Upper lobe of left lung (tissue), 4 donors: Measurements from ENCODE around the gene UBE2J2.

Experiments
- CTCF ChIP-seq, 6 experiments: fragments of 450-650 bp in 4 of 6; fragments of 200-600 bp in 2 of 6; sonication (generic) in 2 of 6; IDR thresholded peaks; one replicate each; pipeline ENCODE4 v1.5.1; 2016 to 2019; ENCODE audit warnings: antibody characterized with exemption in 6 of 6
- POLR2AphosphoS5 ChIP-seq, 2 donors: sonication (generic); formaldehyde crosslinking; IDR thresholded peaks; one replicate each; pipeline ENCODE4 v1.5.1; 2017; ENCODE audit warnings: antibody characterized with exemption in 2 of 2

GRCh38 chr1:1302951-1303509, 29.4 kb upstream of the UBE2J2 start:
- TF ChIP-seq POLR2AphosphoS5 (IDR thresholded peaks at IDR 0.05) = no peak
- TF ChIP-seq CTCF (IDR thresholded peaks at IDR 0.05) = no peak
